Right cardiac atrium (tissue), 5 donors: ENCODE results near the gene CCDC85C. TPM values are rescaled to one million over a fixed set of nuclear protein-coding genes. Genes with fewer than 3 reads are reported as not detected.

Source experiments
- ATAC-seq, 2 donors: fragments of 200-7000 bp; cut with Tn5 transposase; one replicate each; pipeline versions ENCODE4 v1.8.0 to v1.9.1; 2020; ENCODE audit warnings: moderate library complexity in 2 of 2, mild to moderate bottlenecking in 1 of 2
- DNase-seq, 3 donors: peaks; one replicate each; pipeline ENCODE4 v3.0.0-alpha.2; 2020
- H3K27ac ChIP-seq: one replicate; pipeline ENCODE4 v1.5.1; 2013; ENCODE audit warnings: mild to moderate bottlenecking, low read length, control low read depth, moderate library complexity
- H3K27me3 ChIP-seq: one replicate; pipeline ENCODE4 v1.6.1; 2013; ENCODE audit not compliant: control insufficient read depth, insufficient read depth
- H3K4me1 ChIP-seq: one replicate; pipeline ENCODE4 v1.6.1; 2013; ENCODE audit warnings: low read length; ENCODE audit not compliant: control insufficient read depth, insufficient read depth
- H3K4me3 ChIP-seq: one replicate; pipeline ENCODE4 v1.5.1; 2013; ENCODE audit warnings: low read length, control low read depth
- H3K9me3 ChIP-seq: one replicate; pipeline ENCODE4 v1.6.1; 2013; ENCODE audit warnings: low read length; ENCODE audit not compliant: control insufficient read depth
- WGBS: extraction: QIAGEN DNeasy Blood & Tissue Kit; methylation state at CpG from one replicate; pipeline ENCODE4 v1.1.7; 2013; 5-methylcytosine and 5-hydroxymethylcytosine counted together
- intact Hi-C, 4 donors: fragments of 100-400 bp; cut with DNase I; formaldehyde crosslinking; loops; one replicate each; pipeline versions ENCODE4 v1.11.0 to v1.14.0; 2022 to 2023
- polyA plus RNA-seq: library from polyadenylated mRNA; stranded (reverse); fragments of 200-250 nt; gene quantifications from one replicate; pipeline ENCODE4 v1.2.3, GENCODE V29; 2013
- total RNA-seq, 4 donors: library from RNA; stranded (reverse); fragmentation: NEBNext Ultra II Directional; extraction: Animal tissue kit (Norgen Biotek cat#: 25700); gene quantifications; one replicate each; pipeline ENCODE4 v1.2.1, GENCODE V29; 2021
- donor health status: healthy with polysubstance abuse.
- donor health status: DM: no; HTN: yes; CAD: no.
- donor health status: DM: no; HTN: no; CAD: no.
- donor health status: DM: no; HTN: yes; CAD: no; lungs with severe emphysema.
- donor health status: DM: yes; HTN: yes; CAD: no.

Gene CCDC85C
- total and polyA plus RNA-seq, 5 donors, result 21.0 to 31.5 (median 22.6) TPM

- Histone ChIP-seq H3K27ac (no peak overlapping the region), H3K9me3 (no peaks in the 10 kb centered on the region), H3K27me3 (no peaks in the 10 kb centered on the region), H3K4me1 (peaks cover under 1% of the 10 kb centered on the region), H3K4me3 (no peak overlapping the region)
- DNase-seq (no peak), ATAC-seq (no peak)
- 78% methylated on average over 6 of the region's 6 CpGs for WGBS
- intact Hi-C loops, result no loop called here
Measured at GRCh38 chr14:99462210-99462609, 141.8 kb downstream of the CCDC85C start.

- 87% methylated on average over 5 of the region's 5 CpGs for WGBS
- intact Hi-C loops, result no loop called here
- no peak for DNase-seq
- Histone ChIP-seq H3K9me3 (no peaks in the 10 kb centered on the region), H3K4me3 (no peak overlapping the region), H3K27me3 (no peaks in the 10 kb centered on the region), H3K27ac (no peak overlapping the region), H3K4me1 (no peaks in the 10 kb centered on the region)
- ATAC-seq, result no peak
Measured at GRCh38 chr14:99461411-99462085, 142.5 kb downstream of the CCDC85C start.

GRCh38 chr14:99460793-99461192, 143.2 kb downstream of the CCDC85C start:
- intact Hi-C loops, result no loop called here
- Histone ChIP-seq H3K4me3 (no peak overlapping the region), H3K4me1 (no peaks in the 10 kb centered on the region), H3K27ac (no peak overlapping the region), H3K27me3 (no peaks in the 10 kb centered on the region), H3K9me3 (no peaks in the 10 kb centered on the region)
- DNase-seq (no peak), ATAC-seq (no peak)
- 92% methylated on average over 3 of the region's 3 CpGs for WGBS

DNA sequence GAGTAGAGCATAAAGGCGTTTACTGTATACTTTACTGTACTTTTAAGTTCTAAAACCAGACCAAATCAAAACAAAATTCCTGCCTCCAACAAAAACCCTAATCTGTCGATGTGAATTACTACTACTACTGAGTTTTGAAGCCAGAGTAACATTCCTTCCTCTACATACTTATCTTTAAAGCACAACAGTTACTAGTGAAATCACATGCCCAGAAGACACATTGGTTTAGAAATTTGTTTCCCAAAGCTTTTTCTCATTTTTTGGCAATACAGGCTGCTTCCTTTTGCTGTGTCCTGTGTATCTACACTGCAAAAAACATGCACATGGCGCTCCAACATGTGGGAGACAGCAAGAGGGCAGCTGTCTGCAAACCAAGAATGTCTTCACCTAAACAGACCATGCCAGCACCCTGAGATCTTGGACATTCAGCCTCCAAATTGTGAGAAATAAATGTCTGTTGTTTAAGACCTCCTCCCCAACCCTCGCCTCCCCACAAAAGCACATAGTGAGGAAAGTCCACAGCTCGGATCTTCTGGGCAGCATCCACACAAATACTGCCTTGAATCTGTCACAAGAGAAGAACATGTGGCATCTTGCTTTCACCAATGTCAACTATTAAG, 144.4 kb downstream of the CCDC85C start:
- 72% methylated on average over 5 of the region's 5 CpGs for WGBS
- intact Hi-C loops, result no loop called here
- H3K4me3 ChIP-seq, result no peak overlapping the region
- H3K27ac ChIP-seq, result no peak overlapping the region
- no peaks in the 10 kb centered on the region for H3K27me3 ChIP-seq
- DNase-seq, result no peak
- no peaks in the 10 kb centered on the region for H3K9me3 ChIP-seq
- H3K4me1 ChIP-seq, result no peaks in the 10 kb centered on the region
- no peak for ATAC-seq

GRCh38 chr14:99454246-99454645, 149.8 kb downstream of the CCDC85C start:
- Histone ChIP-seq H3K27me3 (no peaks in the 10 kb centered on the region), H3K27ac (no peak overlapping the region), H3K4me3 (no peak overlapping the region), H3K9me3 (no peaks in the 10 kb centered on the region), H3K4me1 (no peaks in the 10 kb centered on the region)
- DNase-seq (no peak), ATAC-seq (no peak)
- WGBS, result 95% methylated on average over 3 of the region's 3 CpGs
- intact Hi-C loops, result no loop called here

GRCh38 chr14:99452968-99453367, 151.0 kb downstream of the CCDC85C start:
- H3K27me3 ChIP-seq, result no peaks in the 10 kb centered on the region
- H3K4me1 ChIP-seq, result no peaks in the 10 kb centered on the region
- no peak overlapping the region for H3K27ac ChIP-seq
- ATAC-seq (no peak), DNase-seq (no peak)
- WGBS, result 80% methylated on average over 4 of the region's 4 CpGs
- no peak overlapping the region for H3K4me3 ChIP-seq
- H3K9me3 ChIP-seq, result no peaks in the 10 kb centered on the region
- intact Hi-C loops, result no loop called here

GRCh38 chr14:99451234-99451633, 152.8 kb downstream of the CCDC85C start:
- Histone ChIP-seq H3K27me3 (no peaks in the 10 kb centered on the region), H3K4me1 (no peaks in the 10 kb centered on the region), H3K27ac (no peak overlapping the region), H3K9me3 (no peaks in the 10 kb centered on the region), H3K4me3 (no peak overlapping the region)
- DNase-seq, result no peak
- intact Hi-C loops, result no loop called here
- 94% methylated on average over 5 of the region's 5 CpGs for WGBS
- no peak for ATAC-seq

DNA sequence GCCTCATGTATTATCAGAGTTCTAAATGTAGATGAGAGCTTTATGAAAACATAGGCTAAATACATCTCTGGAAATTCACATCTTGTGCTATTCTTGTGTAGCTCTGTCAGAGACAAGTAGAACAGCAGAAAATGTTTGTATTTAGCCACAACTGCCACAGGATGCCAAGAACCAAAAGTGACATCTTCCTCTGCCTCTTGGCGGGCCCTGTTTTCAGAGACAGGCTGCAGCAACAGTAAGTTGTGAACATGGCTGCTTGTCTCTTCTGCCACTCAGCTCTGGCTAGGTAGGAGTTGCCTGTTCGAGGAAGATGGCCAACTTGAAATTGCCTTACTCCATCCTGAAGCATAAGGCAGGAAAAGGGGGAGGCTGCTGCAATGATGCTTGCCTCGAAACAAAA, 153.7 kb downstream of the CCDC85C start:
- WGBS, result 84% methylated on average over 3 of the region's 3 CpGs
- no peak overlapping the region for H3K4me3 ChIP-seq
- H3K9me3 ChIP-seq, result no peaks in the 10 kb centered on the region
- H3K4me1 ChIP-seq, result no peaks in the 10 kb centered on the region
- no peak overlapping the region for H3K27ac ChIP-seq
- intact Hi-C loops, result no loop called here
- ATAC-seq (no peak), DNase-seq (no peak)
- no peaks in the 10 kb centered on the region for H3K27me3 ChIP-seq

Other genes starting within 250 kb of the CCDC85C start
- gene SETD3, start 123.3 kb downstream of the CCDC85C start, total RNA-seq, result 100 to 1,000 TPM; 101 to 127 (median 113) TPM
- 65.4 TPM for gene SETD3, start 123.3 kb downstream of the CCDC85C start, polyA plus RNA-seq
- gene CCNK, start 122.8 kb downstream of the CCDC85C start, total RNA-seq, result 10 to 100 TPM; 30.0 to 36.5 (median 31.4) TPM
- 12.2 TPM for gene CCNK, start 122.8 kb downstream of the CCDC85C start, polyA plus RNA-seq
- 1 to 10 TPM; 1.9 to 3.4 (median 2.5) TPM for gene HHIPL1, start 40.9 kb upstream of the CCDC85C start, total RNA-seq
- gene HHIPL1, start 40.9 kb upstream of the CCDC85C start, polyA plus RNA-seq, result 0.75 TPM
- 1 to 10 TPM; 5.7 to 9.2 (median 7.9) TPM for gene CYP46A1, start 80.1 kb upstream of the CCDC85C start, total RNA-seq
- gene CYP46A1, start 80.1 kb upstream of the CCDC85C start, polyA plus RNA-seq, result 5.8 TPM
- 10 to 100 TPM; 32.5 to 39.1 (median 34.8) TPM for gene EML1, start 189.2 kb upstream of the CCDC85C start, total RNA-seq
- gene EML1, start 189.2 kb upstream of the CCDC85C start, polyA plus RNA-seq, result 11.2 TPM